ENCODE data around the gene SOX5.

Gene SOX5

DNA sequence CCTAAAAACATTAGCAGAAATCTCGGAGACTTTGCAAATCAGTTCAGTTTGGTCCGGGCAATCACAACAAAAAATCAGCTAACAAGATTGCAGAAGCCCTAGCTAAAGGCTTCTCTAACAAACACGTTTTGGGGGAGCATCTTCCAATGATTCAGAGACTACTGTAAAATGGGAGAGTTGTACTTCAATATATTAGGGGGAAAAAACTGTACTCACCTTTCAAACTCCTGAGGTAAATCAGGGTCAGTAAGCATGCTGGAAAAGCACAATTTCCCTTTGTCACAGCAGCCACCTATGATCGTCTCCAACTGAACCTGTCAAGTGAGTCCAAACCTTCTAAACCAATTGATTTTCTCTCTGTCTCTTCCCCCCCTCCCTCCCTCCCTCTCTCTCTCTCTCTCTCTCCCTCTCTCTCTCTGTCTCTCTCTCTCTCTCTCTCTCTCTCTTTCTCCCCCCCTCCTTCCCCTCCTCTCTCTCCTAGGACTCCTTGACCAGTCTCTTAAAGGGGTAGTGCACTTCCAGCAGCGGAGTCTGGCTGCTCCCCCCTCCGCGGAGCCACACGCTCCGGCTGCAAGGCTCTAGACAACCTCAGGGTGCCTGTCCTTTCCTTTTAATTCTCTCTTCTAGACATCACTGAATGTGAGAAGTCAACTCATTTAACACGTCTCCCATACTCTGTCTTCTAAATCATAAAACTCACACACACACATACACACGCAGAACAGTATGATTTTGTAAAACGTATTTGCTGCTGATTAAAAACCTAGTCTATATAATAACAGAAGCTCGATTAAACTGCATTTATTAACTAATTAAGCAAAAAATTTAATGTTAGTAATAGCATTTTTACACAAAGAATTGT is at the start of gene SOX5:
Gene SOX5 (minus strand): TSS at position 323 of the 862 bp plus-strand sequence. CDS start 69 bp downstream, at position 254.
- DNase-seq: no peak

DNA sequence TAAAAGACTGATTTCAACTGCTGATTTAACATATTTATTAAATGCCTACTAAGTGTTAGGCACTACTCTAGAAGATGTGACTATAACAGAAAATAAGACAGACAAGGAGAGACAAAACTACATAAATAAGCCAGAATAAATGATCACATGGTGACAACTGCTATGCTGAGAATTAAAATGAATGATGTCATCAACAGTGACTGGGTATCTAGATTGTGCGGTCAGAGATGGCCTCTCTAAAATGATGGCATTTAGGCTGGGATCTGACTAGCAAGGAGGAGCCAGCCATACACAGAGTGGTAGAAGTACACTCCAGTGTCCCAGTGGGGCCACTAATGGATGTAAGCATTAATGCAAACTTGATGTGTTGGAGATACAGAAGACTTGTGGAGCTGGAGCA is 37.6 kb upstream of the SOX5 start:
- no peak for DNase-seq

DNA sequence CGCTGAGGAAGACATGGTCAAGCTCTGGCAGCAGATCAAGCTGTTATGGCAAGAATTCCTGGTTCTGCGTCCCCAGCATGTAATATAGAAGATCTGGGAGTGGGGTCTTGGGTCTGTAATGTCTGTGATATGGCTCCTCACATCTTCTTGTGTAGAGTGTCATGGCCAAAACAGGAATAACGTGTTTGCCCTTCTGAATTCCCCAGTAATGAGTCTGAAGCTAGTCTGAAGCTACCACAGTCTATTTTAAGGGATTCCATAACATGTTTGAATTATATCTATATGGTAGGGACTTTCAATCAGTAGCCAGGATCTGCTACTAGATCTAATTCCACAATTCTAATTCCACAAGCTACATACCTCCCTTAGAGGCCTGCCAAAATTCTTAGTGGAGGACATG is 31.4 kb upstream of the SOX5 start:
- DNase-seq: no peak

DNA sequence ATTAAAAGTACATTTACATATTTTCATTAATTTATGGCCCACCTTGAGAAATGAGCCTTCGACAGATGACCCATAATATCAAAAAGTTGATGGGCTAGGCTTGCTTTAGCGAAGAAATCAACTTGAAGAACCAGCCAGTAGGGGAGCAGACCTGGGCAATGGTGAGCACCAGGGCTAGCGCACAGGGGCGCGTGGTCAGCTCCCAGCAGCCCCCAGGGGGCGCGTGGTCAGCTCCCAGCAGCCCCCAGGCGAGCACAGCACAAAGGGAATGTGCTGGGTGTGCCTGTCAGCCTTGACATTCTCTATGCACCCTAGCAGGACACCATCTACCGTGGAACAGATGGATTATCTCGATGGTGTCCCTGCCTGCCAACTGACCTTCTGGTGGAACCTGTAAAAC is 15.3 kb upstream of the SOX5 start:
- DNase-seq: no peak

DNA sequence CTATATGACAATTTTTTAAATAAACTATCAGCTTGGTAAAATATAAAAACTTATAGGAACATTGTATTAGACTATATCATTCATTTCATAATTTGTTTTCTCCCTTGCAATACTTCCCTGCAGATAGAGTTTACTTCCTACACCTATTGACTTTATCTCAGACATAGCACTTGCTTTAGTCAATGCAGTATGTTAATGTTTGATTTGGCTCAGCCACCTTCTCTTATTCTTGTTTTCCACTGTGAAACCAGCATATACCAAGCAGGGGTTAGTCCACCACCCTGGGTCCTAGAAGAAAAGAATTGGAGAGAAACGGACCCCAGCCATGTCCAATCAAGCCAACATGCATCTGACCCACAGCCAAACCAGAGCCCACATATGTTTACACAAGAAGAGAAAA is 10.4 kb upstream of the SOX5 start:
- no peak for DNase-seq

DNA sequence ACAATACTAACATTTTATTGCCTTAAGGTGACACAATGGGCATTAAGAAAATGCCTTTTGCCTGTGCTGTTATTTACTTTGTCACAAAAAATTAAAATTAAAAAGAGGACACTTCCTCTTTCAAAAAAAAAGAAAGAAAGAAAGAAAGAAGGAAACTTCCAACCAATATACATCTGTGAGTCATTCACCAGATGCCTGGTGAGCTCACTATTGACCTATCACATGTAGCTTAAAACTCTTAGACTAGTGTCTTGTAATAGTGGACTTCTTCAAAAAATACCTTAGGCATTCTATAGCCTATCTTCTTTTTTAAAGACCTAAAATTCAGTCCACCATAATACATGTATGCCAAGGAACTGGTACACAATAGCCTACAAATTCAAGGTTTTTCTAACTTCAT is 4.9 kb upstream of the SOX5 start:
- no peak for DNase-seq

DNA sequence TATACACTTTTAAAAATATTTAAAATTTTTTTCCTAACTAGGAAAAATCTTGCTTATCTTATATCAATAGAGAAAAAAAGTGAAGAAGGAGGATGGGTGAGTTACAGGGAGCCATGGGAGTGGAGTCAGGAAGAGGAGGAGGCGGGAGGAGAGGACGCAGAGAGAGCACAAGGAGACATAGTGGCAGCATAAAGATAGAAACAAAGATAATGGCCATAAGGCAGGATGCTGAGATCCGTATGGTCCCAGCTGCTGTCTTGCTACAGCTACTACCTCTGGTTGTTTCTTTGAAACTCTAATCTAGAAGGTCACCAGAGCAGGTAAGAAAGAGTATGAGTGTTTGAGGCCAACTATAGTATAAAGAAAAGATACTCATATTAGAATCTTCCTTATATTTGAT is 2.6 kb upstream of the SOX5 start:
- DNase-seq: no peak

DNA sequence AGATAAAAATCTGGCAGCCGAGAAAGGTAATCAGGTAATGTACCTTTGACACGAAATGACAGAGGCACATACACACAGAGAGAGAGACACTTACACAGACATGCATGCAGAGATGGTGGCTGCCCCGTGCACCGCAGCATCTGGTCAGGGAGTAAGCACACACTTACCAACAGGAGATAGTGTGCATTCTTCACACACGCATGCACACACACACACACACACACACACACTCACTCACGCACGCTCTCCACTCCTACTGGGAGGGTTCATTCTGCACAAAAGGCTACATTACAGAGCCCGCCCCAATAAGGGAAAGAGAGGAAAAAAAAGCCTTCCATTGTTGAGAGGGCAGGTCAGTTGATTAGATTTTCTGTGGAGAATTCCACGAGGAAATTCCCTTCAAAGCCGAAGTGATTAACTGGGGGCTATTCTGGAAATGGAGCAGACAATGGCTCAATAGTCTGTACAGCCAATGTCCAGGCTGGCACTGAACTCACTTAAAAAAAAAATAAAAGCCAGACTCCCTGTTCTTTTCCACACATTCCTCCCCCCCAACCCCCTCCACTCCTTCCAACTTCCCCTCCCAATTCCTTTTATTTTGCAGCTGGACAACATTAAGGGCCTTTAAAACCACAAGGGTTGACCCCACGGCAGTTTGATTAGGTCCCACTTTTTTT is 1.4 kb upstream of the SOX5 start:
- no peak for DNase-seq

DNA sequence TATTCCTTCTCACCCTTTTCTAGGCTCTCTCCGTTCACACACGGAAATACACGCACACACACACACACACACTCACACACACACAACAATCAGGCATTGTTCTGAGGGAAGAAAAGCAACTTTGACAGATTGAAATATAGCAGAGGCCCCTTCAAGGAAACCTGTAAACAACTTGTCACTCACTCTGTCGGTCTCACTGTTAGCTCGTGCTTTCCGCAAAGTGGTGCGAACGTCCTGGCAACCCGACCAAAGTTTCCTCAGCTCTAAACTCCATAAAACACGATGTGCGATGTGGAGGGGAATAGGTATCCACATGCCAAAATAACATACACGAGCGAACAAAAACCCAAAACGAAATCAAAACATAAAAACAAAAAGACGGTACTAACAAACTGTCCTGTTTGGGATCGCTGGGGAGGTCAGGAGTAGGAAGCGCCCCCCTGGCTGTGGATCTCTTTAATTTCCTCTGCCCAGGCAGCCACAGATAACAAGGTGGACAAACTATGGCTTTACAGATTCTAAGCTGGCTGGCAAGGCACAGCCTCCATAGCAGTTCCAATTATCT is 822 bp upstream of the SOX5 start:
- DNase-seq: no peak

DNA sequence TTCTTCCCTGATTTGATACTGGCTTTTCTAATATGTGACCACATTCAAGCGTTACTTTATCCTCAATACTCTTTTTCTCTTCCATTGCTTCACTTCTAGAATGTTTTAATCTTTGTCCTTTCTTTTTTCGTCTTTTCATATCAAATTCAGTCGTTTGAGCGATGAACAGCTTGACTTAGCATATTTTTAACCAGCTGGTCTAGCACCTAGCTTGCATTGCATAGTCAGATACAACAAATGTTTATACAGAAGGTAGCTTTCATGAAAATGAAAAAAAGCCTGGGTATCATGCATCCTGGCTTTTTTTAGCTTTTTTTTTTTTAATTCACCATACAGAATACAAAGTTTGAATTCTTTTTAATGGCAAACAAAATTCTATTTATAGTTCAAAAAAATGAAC is 1.2 kb downstream of the SOX5 start:
- DNase-seq: no peak

DNA sequence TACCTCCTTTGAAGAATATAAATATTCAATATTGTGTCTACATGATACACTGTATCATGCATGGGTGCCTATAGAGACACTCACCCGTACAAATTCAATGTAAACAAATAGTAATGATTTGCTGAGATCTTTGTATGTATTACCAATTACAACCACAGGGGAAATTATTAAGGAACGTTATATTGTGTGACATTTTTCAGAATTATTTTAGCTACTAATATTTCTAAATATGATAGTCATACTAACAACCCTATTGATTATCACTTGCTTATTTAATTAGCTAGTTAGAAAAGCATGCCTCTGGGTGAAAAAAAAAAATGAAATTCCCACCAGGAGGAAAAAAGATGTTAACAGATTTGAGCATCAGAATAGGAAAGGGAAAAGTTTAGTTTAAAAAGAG is 2.1 kb downstream of the SOX5 start:
- no peak for DNase-seq

DNA sequence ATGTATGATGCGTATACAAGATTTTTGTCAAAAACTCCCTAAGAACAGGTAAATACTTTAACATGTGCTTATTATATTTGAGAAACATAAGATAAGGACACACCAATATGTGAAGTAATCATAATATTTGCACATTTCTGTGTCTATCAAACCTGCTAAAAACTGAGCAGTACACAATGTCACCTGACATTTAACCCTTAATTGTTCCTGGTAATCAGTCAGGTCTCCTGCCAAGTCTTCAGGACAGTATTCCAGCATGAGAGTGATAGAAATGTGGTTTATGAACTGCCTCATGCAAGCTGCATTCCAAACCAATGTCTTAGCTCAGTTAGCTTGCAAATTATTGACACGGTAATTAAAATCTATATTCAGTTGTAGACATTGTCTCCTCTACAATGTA is 4.2 kb downstream of the SOX5 start:
- no peak for DNase-seq

DNA sequence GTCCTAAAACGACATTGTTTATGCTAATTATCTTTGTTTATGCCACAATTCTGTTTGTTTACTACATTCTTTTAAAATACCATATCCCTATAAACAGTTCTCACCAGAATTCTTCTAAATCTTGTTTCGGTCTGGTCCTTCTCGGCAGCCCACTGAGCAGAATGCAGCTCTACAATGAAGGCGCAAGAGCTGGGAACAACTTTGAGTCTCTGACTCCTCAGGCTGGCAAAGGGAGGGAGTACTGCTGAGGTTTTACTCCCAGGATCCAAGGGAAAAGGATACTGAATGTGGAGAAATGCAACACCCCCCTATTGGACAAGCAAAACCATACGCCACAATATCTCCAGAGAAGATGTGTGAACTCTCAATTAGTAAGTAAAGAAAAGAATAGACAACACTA is 5.4 kb downstream of the SOX5 start:
- DNase-seq: no peak

DNA sequence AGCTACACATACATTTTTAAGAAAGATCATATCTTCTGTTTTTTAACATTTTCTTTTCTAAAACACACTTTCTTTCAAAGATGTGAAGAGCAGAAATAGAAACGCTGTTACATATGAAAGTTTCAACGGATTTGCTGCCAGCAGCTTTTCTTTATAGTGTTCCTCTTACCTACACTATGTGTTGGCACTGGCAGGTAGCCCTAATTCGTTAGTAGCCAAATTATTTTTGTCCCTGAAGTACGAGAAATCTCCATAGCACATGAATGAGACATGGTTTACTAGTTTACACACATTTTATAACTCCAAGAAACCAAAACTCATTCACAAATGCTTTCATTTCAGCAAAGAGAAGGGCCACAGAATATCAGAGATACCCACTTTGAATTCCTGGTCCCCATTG is 6.6 kb downstream of the SOX5 start:
- no peak for DNase-seq

DNA sequence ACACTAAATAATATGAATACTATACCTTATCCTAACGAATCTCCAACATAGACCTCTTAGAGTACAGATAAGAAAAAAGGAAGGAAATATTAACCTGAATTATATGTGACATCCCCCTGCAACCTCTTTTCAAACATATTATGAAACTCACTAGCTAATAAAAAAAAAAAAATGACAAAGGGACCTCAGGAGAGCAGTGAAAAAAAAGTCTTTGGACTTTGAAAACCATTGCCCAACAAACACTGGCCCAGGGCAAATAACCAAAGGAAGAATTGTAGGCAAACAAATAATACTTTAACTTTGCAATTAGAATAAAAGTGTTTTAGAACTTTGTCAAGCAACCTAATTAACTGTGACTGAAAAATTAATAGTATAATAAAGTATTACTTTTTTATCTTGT is 7.7 kb downstream of the SOX5 start:
- DNase-seq: no peak

DNA sequence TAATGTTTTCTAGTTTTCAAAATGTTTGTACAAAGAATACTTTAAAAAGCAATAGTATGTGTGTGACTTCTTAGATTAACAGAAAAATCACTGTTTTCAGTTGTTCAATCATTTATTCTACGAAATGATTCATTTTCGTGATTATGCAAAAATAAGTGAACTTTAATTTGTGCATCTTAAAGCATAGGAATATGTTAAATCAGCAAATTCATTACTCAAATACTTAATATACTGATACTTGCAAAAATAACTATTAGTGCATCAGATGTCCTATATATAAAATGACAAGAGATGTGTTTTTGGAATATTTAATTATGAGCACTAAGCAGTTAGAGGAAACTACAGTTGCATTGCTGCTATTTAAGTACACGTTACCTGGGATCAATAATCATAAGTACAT is 11.0 kb downstream of the SOX5 start:
- no peak for DNase-seq

DNA sequence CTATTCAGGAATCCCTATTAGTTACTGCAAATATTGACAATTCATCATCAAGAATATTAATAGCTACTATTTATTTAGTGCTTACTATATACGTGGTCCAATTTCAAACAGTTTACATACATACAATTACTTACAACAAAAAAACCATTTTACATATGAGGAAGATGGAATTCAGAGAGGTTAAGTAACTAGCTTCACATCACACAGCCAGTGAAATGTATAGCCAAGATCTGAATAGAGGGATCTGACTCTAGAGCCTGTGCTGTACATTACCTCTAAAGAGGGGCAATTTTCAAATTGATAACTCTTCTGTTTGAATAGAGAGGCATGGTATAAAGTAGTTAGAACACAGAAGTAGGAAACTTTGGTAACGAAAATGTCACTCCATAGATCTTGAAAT is 18.3 kb downstream of the SOX5 start:
- no peak for DNase-seq

DNA sequence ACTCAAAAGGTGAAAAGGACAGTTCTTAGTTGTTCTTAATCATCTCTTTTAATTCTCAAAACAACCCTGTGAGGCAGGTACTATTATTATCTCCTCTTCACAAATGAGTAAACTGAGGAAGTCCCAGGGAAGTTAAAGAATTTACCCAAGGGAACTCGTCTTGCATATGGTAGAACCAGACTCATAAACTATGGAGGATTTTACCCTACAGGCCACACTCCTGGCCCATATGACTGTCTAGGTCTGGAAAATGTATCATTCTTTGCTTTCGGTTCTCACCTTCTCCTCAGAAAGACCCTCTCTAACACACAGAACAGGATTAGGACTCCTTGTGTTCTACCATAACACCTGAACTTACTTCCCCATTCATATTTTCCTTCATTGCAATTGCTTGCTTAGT is 18.9 kb downstream of the SOX5 start:
- no peak for DNase-seq

DNA sequence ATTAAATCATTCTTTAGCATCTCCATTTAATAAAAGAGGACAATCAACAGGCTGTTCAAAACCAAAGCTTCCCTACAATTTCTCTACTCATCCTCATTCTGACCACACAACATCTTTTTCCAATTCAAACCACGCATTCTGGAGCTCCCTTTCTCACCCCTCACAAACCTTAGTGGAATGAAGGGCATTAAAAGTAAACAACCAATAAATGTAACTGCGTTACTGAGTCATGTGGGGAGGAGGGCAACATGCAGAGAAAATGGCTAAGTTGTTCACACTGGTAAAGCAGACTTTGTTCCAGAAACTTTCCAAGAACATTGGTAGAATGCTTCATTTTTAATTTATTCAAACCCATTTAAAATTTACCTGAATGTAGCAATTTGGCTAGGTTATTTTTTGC is 19.6 kb downstream of the SOX5 start:
- DNase-seq: no peak

DNA sequence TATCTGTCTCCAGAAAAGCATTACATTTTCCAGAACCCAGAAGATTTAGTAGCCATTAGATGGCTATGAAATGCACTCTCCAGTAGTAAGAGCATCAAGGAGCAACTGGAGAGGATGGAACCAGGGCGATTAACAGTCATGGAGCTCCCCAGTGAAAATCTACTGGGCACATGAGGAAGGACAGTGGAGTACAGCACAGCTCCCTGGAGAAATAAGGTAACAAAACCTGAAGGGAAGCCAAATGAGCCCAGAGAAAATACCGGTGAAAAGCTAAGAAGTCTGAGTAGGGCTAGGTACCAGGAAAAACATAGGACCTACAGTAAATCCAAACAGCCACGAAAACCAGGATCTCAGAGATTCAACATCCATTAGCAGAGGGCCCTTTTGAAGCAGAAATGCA is 21.6 kb downstream of the SOX5 start:
- no peak for DNase-seq

DNA sequence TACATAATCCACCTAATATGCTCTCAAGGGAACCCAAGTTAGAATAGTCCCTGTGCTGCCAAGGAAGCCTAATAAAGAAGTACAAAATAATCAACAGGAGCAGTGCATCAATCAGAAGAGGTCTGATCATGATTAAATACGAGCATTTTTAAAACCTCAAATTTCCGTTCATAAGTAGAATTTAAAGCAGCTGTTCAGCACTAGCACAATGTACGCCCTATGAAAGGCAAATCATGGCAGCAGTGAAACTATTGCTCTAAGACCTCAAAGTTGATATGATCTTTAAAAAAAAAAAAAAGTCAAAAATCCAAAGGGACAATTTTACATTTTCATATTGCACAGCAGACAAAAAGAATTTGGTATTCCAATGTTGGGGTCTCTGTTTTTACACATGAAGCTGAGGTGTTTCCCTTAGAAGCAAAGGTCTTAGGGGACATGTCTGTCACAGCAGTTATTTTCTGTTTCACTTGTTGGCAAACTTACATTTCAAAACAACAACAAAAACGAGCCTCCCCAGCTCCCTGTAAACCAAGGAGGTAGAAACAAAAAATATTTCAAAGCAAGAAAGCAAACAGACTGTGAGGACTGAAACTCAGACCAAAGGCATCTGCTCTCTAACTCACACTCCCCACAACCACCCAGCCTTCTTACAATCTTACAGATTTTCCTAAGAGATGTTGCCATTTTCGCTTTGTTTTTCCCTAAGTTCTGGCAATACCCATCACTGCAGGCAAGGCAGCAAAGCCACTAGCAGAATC is 28.2 kb downstream of the SOX5 start:
- DNase-seq: no peak

DNA sequence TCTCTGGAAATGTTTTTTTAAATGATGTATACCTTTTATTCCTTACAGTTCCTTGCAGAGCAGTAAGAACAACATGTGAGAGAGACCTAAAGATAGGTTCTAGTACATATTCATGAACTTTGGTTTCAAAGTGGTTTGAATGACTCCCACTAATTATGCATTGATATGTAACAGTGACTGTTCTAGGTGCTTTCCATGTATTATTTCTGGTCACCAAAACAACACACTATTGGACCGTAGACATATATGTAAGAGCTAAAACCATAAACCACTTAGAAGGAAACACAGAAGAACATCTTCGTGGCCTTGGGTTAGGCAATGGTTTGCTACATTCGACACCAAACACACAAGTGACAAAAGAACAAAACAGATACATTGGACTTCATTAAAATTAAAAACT is 37.9 kb downstream of the SOX5 start:
- no peak for DNase-seq

DNA sequence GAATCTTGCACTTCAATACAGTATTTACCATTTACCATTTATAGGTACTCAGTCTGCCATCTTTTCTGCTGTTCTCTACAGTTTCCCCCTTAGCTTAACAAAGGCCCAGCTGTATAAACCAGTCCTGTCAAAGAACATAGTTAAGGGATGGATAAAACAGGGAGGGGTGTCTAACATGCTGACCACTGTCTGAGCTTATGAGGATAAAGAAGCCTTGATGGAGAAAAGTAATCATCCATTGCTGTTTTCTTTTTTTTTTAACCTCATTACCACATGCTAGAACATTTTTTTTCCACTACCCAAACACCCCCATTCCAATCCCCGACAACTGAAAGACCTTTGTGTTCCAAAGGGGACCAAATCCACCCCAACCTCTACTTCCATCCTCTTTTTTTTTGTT is 39.9 kb downstream of the SOX5 start:
- no peak for DNase-seq

DNA sequence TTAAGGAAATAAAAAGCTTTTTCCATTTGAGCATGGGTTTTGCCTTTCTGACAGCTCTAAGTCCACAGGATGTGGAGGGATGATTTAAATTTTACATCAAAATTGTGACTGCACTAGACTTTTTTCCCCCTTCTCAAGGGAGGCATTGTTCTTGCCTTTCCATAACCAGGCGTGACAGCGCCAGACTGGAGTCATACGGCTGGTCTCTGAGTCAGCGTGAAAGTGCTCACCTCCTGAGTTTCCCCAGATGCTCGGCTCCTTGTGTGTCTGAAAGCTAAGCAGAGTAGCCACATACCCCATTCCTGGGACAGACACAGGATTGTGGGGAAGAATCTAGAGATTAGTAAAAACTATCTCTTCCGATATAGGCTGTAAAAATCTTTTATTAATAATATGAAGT is 43.1 kb downstream of the SOX5 start:
- no peak for DNase-seq
